GM19035 (cell line): Measurements from ENCODE around the gene TXNRD2.
"Not testable (repeated sequence)": the region's sequence is repeated elsewhere in the genome, so short reads cannot be mapped to it uniquely, and the experiment has no call there.

Experiments used
- ATAC-seq: cut with Tn5 transposase; IDR thresholded peaks from one replicate; pipeline ENCODE4 v1.9.1; 2021; ENCODE audit not compliant: unreplicated experiment

The TXNRD2 gene

GRCh38 chr22:19926028-19926427 lies 15.6 kb downstream of the TXNRD2 start:
- not testable (repeated sequence) for ATAC-seq

- ATAC-seq, result no peak
Measured at GRCh38 chr22:19923914-19924513, 17.6 kb downstream of the TXNRD2 start.

DNA sequence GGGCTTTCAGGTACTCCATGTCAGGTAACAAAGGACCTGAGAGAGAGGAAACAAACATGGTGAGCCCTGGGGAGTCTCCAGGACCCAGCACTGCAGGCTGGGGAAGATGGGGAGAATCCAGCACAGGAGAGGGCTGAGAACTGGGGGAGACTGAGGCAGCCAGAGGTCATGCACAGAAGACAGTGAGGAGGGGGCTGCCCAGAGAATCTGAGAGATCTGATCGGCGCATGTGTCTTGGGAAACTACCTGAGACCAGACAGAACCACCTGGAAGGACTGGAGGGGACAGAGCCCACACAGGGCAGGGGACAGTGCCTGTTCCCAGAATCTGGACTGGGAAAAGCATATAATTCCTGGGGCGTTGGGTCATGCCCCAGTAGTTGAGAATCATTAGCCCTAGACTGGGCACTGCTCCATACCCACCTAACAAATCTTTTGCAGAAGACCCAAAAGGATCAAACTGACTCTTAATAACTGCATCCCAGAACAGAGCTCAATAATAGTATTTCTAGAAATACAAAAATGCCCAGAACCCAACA lies 20.0 kb downstream of the TXNRD2 start:
- no peak for ATAC-seq

DNA sequence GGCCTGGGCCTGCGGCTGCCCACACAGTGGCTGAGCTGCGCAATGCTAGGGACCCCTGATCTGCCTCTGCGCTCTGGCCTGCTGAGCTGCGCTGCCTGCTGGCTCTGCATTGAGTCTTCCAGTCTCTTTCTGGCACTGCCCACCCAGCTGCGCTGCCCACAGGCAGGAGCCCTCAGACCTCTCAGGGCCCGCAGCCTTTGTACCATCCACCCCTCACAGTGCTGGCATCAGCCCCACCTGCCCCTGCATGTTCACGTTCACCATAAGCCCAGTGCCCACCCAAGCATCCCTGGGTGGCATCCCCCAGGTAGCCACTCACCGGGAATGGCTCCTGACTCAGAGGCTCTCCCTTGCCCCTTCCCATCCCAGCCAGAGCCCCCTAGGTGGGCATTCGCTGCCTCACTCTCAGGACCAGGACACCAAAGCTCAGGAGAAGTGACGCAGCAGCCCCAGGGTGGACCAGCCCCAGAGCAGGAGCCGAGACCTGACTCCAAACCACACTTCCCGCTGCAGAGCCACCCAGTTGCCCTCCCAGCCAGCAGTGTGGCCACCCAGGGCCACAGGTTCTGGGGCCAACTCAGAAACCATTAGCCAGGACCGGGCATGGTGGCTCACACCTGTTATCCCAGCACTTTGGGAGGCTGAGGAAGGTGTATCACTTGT lies 21.8 kb downstream of the TXNRD2 start:
- no peak for ATAC-seq

DNA sequence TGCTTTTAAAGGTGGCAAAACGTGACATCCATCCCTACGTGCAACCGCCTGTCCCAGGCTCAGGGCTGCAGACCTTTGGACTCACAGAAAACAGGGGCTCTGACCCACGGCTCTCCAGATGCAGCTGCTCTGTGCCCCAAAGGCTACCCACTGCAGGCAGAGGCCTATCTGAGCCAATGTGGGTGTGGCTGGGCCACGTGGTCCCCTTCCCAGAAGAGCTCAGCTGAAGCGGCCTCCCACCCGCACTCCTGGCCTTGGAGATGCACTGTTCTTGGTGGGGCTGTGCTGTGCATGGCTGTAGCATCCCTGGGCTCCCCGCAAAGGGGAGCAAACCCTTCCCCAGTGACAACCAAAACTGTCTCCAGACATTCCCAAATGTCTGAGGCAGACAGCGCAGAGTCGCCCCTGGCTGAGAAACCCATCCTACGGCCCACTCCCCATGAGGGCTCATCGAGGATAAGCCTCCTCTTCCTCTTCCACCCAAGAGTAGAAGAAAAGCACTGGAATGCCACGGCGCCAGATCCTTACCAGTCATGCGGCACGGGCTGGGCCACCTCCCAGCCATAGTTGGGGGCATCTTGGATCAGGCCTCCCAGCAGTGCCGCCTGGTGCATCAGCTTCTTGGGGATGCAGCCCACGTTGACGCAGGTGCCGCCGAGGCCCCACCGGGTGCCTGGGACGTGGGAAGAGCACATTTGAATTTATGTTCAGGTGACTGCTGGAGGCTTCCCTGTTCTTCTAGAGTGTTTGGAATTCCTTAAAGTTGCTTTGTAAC lies 23.1 kb downstream of the TXNRD2 start:
- no peak for ATAC-seq

DNA sequence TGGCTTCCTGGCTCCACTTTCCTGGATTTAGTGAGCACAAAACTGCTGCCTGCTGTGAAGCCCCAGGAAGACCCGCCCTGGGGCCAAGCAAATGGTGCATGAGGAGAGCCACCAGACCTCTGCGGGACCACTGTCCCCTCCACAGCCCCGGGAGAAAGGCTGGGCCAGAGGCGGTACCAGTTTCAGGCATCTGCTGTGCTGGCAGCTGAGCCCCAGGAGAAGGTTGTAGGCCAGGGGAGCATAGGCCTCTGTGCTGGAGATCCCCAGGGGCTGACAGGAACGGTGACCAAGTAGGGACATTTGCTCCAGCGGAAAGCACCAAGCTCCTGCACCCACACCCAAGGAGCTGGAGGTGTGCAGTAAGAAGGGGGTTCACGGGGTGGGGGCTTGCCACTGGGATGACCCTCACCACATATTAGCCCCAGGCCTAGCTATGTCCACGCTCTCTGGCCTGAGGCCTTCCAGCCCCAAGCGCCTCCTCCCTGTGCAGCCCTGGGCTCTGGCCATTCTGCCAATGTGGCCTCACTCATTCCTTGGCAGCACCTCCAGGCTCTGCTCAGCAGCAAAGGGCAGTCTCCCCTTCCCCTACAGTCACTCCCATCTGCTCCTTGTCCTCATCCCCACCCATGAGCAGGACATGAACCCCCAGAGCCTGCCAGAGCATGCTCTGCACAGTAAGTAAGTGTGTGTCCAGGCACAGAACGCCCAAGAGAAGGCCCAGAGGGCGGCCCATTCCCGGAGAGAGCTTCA lies 24.1 kb downstream of the TXNRD2 start:
- ATAC-seq, result no peak

- no peak for ATAC-seq
Measured at GRCh38 chr22:19916941-19917340, 24.7 kb downstream of the TXNRD2 start.

GRCh38 chr22:19916006-19916405 lies 25.6 kb downstream of the TXNRD2 start:
- no peak for ATAC-seq

- no peak for ATAC-seq
Measured at GRCh38 chr22:19915287-19915954, 26.2 kb downstream of the TXNRD2 start.

GRCh38 chr22:19914201-19914943 lies 27.2 kb downstream of the TXNRD2 start:
- ATAC-seq, result no peak

GRCh38 chr22:19913337-19913936 lies 28.2 kb downstream of the TXNRD2 start:
- no peak for ATAC-seq

DNA sequence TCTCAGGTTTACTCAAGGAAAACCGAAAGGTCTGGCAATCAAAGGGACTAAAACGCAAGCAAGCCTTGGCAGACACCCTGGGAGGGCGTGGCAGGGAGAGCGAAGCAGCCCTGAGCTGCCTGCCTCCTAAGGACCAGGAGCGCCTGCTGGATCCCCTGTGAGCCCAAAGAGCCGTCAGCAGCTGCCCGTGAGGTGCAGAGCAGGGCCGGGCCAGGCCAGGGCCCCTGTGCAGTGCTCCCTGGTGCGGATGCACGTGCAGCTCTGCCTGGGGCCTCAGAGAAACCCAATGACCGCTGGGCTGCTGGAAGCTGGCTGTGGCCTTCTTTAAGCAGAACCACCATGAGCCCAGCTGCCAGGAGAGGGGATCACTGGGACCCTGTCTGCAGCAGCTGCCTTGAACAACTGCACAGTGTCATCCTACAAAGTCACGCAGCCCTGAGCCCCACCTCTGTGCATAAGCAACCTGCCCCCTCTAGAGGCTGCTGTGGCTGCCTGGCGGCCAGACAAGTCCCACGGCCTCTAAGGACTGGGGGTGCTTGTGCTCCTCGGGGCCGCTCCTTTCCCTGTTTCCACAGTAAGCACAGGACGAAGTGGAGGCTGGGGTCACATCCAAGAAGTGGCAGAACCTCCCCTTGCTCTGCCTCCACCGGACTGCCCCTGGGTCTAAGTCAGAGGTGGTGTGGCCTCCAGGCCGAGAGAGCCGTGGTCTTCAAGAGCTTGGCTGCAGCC lies 29.2 kb downstream of the TXNRD2 start:
- ATAC-seq, result no peak

- no peak for ATAC-seq
Measured at GRCh38 chr22:19911540-19912270, 29.9 kb downstream of the TXNRD2 start.

GRCh38 chr22:19910180-19910744 lies 31.4 kb downstream of the TXNRD2 start:
- no peak for ATAC-seq

DNA sequence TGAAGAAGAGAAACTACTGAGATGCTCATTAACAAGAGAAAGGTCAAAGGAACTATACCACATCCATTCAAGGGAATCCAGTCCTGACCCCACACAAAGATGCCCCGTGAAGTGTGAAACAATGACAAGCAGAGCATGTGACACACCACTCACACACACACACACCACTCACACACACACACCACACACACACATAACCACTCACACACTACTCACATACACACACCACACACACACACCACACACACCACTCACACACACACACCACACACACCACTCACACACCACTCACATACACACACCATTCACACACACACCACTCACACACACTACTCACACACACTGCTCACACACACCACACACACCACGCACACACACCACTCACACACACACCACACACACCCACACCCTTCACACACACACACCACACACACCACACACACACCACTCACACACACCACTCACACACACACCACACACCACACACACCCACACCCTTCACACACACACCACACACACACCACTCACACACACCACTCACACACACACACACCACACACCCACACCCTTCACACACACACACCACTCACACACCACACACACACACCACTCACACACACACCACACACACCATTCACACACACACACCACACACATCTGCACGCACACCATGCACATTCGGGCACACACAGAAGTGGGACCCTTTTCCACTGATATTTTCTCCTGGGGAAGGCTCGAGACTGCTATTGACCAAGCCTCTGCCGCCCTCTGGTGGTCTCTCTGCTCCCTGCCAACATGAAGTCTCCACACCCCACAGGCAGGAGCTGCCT lies 32.1 kb downstream of the TXNRD2 start:
- no peak for ATAC-seq

DNA sequence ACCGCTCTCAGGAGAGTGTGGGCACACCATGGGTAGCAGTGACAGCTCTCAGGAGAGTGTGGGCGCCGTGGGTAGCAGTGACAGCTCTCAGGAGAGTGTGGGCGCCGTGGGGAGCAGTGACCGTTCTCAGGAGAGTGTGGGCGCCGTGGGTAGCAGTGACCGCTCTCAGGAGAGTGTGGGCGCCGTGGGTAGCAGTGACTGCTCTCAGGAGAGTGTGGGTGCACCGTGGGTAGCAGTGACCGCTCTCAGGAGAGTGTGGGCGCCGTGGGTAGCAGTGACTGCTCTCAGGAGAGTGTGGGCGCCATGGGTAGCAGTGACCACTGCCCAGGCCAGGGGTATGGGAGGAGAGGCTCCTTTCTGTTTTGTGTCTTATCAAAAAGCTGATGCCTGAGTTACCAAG lies 33.7 kb downstream of the TXNRD2 start:
- not testable (repeated sequence) for ATAC-seq

DNA sequence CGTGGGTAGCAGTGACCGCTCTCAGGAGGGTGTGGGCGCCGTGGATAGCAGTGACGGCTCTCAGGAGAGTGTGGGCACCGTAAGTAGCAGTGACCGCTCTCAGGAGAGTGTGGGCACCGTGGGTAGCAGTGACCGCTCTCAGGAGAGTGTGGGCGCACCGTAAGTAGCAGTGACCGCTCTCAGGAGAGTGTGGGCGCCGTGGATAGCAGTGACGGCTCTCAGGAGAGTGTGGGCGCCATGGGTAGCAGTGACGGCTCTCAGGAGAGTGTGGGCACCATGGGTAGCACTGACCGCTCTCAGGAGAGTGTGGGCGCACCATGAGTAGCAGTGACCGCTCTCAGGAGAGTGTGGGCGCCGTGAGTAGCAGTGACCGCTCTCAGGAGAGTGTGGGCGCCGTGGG lies 34.8 kb downstream of the TXNRD2 start:
- not testable (repeated sequence) for ATAC-seq
